ENCODE data around the gene CCDC127.

The CCDC127 gene

DNA sequence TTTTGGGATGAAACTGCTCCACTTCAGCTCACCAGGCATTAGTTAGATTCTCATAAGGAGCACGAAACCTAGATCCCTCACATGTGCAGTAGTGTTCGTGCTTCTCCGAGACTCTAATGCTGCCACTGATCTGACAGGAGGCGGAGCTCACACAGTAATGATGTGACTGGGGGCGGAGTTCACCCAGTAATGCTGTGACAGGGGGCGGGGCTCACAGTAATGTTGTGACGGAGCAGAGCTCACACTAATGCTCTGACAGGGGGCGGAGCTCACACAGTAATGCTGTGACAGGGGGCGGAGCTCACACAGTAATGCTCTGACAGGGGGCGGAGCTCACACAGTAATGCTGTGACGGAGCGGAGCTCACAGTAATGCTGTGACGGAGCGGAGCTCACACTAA is 53.7 kb downstream of the CCDC127 start:
- no peaks in the 10 kb centered on the region for H3F3A ChIP-seq (ENCODE audit: control insufficient read depth, insufficient read depth)
- no peaks in the 10 kb centered on the region for H3K4me1 ChIP-seq (ENCODE audit: control insufficient read depth, low read length)
- no peak overlapping the region for H3K4me3 ChIP-seq (ENCODE audit: low read length)
- no peaks in the 10 kb centered on the region for H3K36me3 ChIP-seq (ENCODE audit: control insufficient read depth, low read length)
- H3K9me3 ChIP-seq (ENCODE audit: control insufficient read depth, insufficient read depth, low read length), result no peaks in the 10 kb centered on the region
- H3K27ac ChIP-seq (ENCODE audit: low read depth, low read length), result no peak overlapping the region
- H3K27me3 ChIP-seq (ENCODE audit: control insufficient read depth, low read length), result no peaks in the 10 kb centered on the region
- TF ChIP-seq EZH2phosphoT487 (IDR thresholded peaks at IDR 0.05; ENCODE audit: borderline replicate concordance, low read length), result no peak
- TF ChIP-seq, protein P1, sequence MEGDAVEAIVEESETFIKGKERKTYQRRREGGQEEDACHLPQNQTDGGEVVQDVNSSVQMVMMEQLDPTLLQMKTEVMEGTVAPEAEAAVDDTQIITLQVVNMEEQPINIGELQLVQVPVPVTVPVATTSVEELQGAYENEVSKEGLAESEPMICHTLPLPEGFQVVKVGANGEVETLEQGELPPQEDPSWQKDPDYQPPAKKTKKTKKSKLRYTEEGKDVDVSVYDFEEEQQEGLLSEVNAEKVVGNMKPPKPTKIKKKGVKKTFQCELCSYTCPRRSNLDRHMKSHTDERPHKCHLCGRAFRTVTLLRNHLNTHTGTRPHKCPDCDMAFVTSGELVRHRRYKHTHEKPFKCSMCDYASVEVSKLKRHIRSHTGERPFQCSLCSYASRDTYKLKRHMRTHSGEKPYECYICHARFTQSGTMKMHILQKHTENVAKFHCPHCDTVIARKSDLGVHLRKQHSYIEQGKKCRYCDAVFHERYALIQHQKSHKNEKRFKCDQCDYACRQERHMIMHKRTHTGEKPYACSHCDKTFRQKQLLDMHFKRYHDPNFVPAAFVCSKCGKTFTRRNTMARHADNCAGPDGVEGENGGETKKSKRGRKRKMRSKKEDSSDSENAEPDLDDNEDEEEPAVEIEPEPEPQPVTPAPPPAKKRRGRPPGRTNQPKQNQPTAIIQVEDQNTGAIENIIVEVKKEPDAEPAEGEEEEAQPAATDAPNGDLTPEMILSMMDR (IDR thresholded peaks at IDR 0.05; ENCODE audit: low read depth, low read length, poor library complexity, severe bottlenecking), result no peak
- no peaks in the 10 kb centered on the region for H3K79me2 ChIP-seq (ENCODE audit: control insufficient read depth, low read length)
- no peaks in the 10 kb centered on the region for H3K9me2 ChIP-seq (replicated peaks; ENCODE audit: control insufficient read depth, low read length)
- no peak overlapping the region for H3K4me2 ChIP-seq (ENCODE audit: low read length)
- no peaks in the 10 kb centered on the region for H4K20me1 ChIP-seq (ENCODE audit: control insufficient read depth, insufficient read depth, low read depth, low read length)

DNA sequence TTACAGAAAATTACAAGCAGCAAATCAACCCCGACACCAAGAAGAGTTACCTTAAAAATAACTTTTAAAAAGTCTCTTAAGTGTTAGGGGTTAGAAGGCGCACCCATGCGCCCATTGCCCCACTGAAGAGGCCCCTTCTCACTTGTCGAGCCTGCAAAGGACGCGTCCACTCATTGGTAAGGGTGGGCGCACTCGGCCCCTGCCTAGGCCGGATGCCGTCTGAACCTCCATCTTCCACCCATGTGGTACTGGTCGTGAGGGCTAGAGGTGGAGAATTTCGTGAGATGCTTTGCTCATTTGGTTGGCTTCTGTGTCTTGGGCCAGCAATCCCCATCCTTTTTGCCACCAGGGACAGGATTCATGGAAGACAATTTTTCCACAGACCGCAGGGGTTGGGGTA is 54.1 kb downstream of the CCDC127 start:
- Histone ChIP-seq H3K9me3 (ENCODE audit: control insufficient read depth, insufficient read depth, low read length) (no peaks in the 10 kb centered on the region), H3F3A (ENCODE audit: control insufficient read depth, insufficient read depth) (no peaks in the 10 kb centered on the region), H3K36me3 (ENCODE audit: control insufficient read depth, low read length) (no peaks in the 10 kb centered on the region), H3K27ac (ENCODE audit: low read depth, low read length) (no peak overlapping the region), H3K27me3 (ENCODE audit: control insufficient read depth, low read length) (no peaks in the 10 kb centered on the region), H3K9me2 (replicated peaks; ENCODE audit: control insufficient read depth, low read length) (no peaks in the 10 kb centered on the region), H3K4me2 (ENCODE audit: low read length) (no peak overlapping the region), H3K4me3 (ENCODE audit: low read length) (no peak overlapping the region), H3K4me1 (ENCODE audit: control insufficient read depth, low read length) (no peaks in the 10 kb centered on the region), H3K79me2 (ENCODE audit: control insufficient read depth, low read length) (no peaks in the 10 kb centered on the region), H4K20me1 (ENCODE audit: control insufficient read depth, insufficient read depth, low read depth, low read length) (no peaks in the 10 kb centered on the region)
- TF ChIP-seq, protein P1 (IDR thresholded peaks at IDR 0.05; ENCODE audit: low read depth, low read length, poor library complexity, severe bottlenecking), result no peak
- TF ChIP-seq EZH2phosphoT487 (IDR thresholded peaks at IDR 0.05; ENCODE audit: borderline replicate concordance, low read length), result no peak

DNA sequence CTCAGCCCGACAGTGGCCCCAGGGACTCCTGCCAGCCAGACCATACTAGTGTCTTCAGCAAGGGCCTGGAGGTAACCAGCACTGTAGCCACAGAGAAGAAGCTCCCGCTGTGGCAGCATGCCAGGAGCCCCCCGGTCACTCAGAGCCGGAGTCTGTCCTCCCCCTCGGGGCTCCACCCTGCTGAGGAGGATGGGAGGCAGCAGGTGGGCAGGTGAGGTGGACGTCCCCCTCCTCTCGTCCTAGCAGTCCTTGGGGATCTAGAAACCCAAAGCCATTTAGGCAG is 54.7 kb downstream of the CCDC127 start:
- Histone ChIP-seq H3K9me3 (ENCODE audit: control insufficient read depth, insufficient read depth, low read length) (no peaks in the 10 kb centered on the region), H3K27me3 (ENCODE audit: control insufficient read depth, low read length) (no peaks in the 10 kb centered on the region), H3K9me2 (replicated peaks; ENCODE audit: control insufficient read depth, low read length) (no peaks in the 10 kb centered on the region), H4K20me1 (ENCODE audit: control insufficient read depth, insufficient read depth, low read depth, low read length) (no peaks in the 10 kb centered on the region), H3K27ac (ENCODE audit: low read depth, low read length) (no peak overlapping the region), H3K4me3 (ENCODE audit: low read length) (no peak overlapping the region), H3K79me2 (ENCODE audit: control insufficient read depth, low read length) (no peaks in the 10 kb centered on the region), H3K4me2 (ENCODE audit: low read length) (no peak overlapping the region), H3K4me1 (ENCODE audit: control insufficient read depth, low read length) (no peaks in the 10 kb centered on the region), H3F3A (ENCODE audit: control insufficient read depth, insufficient read depth) (no peaks in the 10 kb centered on the region), H3K36me3 (ENCODE audit: control insufficient read depth, low read length) (no peaks in the 10 kb centered on the region)
- TF ChIP-seq, protein P1 (IDR thresholded peaks at IDR 0.05; ENCODE audit: low read depth, low read length, poor library complexity, severe bottlenecking), result no peak
- TF ChIP-seq EZH2phosphoT487 (IDR thresholded peaks at IDR 0.05; ENCODE audit: borderline replicate concordance, low read length), result no peak

All from DOHH2 (cell line).